CD4-positive, alpha-beta T cell (primary cell): ENCODE results near the gene NEK4. TPM values are rescaled to one million over a fixed set of nuclear protein-coding genes. Genes with fewer than 3 reads are reported as not detected.
"Not testable (repeated sequence)": the region's sequence is repeated elsewhere in the genome, so short reads cannot be mapped to it uniquely, and the experiment has no call there.

Source experiments
- ATAC-seq: fragments of 200-7000 bp; cut with Tn5 transposase; one replicate; pipeline ENCODE4 v1.10.0; 2022; ENCODE audit warnings: mild to moderate bottlenecking; ENCODE audit not compliant: poor library complexity
- CTCF ChIA-PET: fragments of 350-600 bp; sonication (Branson Sonifier 250); formaldehyde crosslinking; loops from one replicate; lab custom pipeline; 2021; ENCODE audit warnings: antibody characterized with exemption, inconsistent platforms; lab: Charles Lee
- POLR2A ChIA-PET: fragments of 350-600 bp; sonication (Branson Sonifier 250); formaldehyde crosslinking; loops from one replicate; lab custom pipeline; 2021; ENCODE audit warnings: antibody characterized with exemption, inconsistent platforms; lab: Charles Lee
- DNase-seq, 14 experiments: peaks; one replicate each; pipeline ENCODE4 v3.0.0-alpha.2; 2013 to 2020; ENCODE audit warnings: mixed read lengths in 2 of 14
- H3K27ac ChIP-seq, 2 donors: one replicate each; pipeline versions ENCODE4 v1.5.1 to v1.7.0; 2013; ENCODE audit warnings: low read length in 2 of 2, low read depth in 1 of 2, mild to moderate bottlenecking in 1 of 2
- H3K27me3 ChIP-seq, 2 experiments: 1 replicate in 1 of 2; 2 replicates in 1 of 2; pipeline versions ENCODE4 v1.6.1 to v1.7.0; 2013; ENCODE audit warnings: low read length in 2 of 2, control low read depth in 1 of 2, mild to moderate bottlenecking in 1 of 2, moderate library complexity in 1 of 2; ENCODE audit not compliant: insufficient read depth in 2 of 2, control insufficient read depth in 1 of 2
- H3K36me3 ChIP-seq: one replicate; pipeline ENCODE4 v1.6.1; 2013; ENCODE audit warnings: low read length, control low read depth; ENCODE audit not compliant: insufficient read depth
- H3K4me1 ChIP-seq: one replicate; pipeline ENCODE4 v1.6.1; 2013; ENCODE audit warnings: low read length, control low read depth; ENCODE audit not compliant: insufficient read depth
- H3K4me3 ChIP-seq: one replicate; pipeline ENCODE4 v1.5.1; 2013; ENCODE audit warnings: mild to moderate bottlenecking, low read length, moderate library complexity
- H3K9me3 ChIP-seq, 2 experiments: 1 replicate in 1 of 2; 2 replicates in 1 of 2; pipeline versions ENCODE4 v1.6.1 to v1.7.0; 2013; ENCODE audit warnings: low read length in 2 of 2, mild to moderate bottlenecking in 2 of 2, control low read depth in 1 of 2, moderate library complexity in 1 of 2; ENCODE audit not compliant: control insufficient read depth in 1 of 2, insufficient read depth in 1 of 2
- H3K27ac Mint-ChIP-seq: one replicate; pipeline ENCODE4 v1.8.0; 2020; ENCODE audit warnings: mixed read lengths
- H3K27me3 Mint-ChIP-seq: one replicate; pipeline ENCODE4 v1.8.0; 2021; ENCODE audit warnings: mixed read lengths
- H3K36me3 Mint-ChIP-seq: one replicate; pipeline ENCODE4 v1.8.0; 2021; ENCODE audit warnings: low read depth, mixed read lengths
- H3K4me1 Mint-ChIP-seq: one replicate; pipeline ENCODE4 v1.8.0; 2021; ENCODE audit warnings: low read depth, mixed read lengths
- H3K4me3 Mint-ChIP-seq: one replicate; pipeline ENCODE4 v1.8.0; 2020; ENCODE audit warnings: mild to moderate bottlenecking, mixed read lengths
- H3K9me3 Mint-ChIP-seq: one replicate; pipeline ENCODE4 v1.8.0; 2020; ENCODE audit warnings: mixed read lengths
- intact Hi-C, 2 experiments: fragments of 100-400 bp; cut with DNase I in 1 of 2; cut with micrococcal nuclease in 1 of 2; formaldehyde crosslinking; loops; one replicate each; pipeline versions ENCODE4 v1.15.1 to v1.9.0; 2023 to 2025; cut with DNase I, micrococcal nuclease
- total RNA-seq, 174 experiments: library from RNA in 2 of 174; stranded (reverse) in 2 of 174; gene quantifications; one replicate each; pipeline ENCODE4 v1.2.3 and lab custom pipeline; 2021 to 2026
- TF ChIP-seq, protein P1 (sequence below): fragments of 200-600 bp; IDR thresholded peaks from one replicate; pipeline ENCODE4 v1.8.0; 2022; ENCODE audit warnings: antibody characterized with exemption, mild to moderate bottlenecking

NEK4 gene
- total RNA-seq, 2 experiments from 2014 or later: 6.1 to 6.9 TPM

DNA sequence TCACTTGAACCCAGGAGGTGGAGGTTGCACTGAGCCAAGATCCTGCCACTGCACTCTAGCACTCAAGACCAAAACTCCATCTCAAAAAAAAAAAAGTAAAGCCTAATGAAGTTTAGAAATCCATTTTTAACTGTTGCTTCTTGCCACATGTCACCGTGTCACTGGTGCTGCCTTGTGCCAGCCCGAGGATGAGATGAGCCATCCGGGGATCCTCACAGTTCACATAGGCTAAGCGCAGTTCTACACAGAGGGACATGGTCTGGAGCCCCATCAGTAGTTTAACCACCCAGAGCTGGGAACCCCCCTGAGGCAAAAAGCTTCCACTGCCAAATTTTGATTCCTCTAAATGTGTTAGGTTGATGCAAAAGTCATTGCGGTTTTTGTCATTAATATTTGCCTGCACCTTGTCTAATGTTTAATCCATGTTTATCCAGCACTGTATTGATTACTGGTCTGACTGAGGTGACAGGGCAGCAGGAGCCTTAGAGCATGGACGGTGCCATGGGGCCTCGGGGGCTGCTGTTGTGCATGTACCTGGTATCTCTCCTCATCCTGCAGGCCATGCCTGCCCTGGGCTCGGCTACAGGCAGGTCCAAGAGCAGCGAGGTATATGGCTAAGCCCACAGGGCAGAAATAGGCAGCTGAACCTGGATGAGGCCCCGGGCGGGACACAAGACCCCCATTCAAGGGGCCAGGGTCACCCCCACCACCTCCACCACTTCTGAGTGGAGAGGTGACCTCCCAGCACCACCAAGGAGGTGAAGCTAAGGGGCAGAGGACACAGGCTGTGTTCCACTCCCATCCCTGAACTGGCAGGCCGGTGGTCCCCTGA, 6.6 kb upstream of the NEK4 start, which contains the start of gene ITIH1:
Gene ITIH1, plus strand, starts transcription at position 473 of the 832 bp plus-strand sequence. Its CDS starts 17 bp downstream, at position 490.
- H3K4me3 ChIP-seq: no peak within 1 kb of the TSS
- H3K36me3 Mint-ChIP-seq: no peaks in the 10 kb centered on the region
- no peak for ATAC-seq
- no peaks in the 10 kb centered on the region for H3K27me3 Mint-ChIP-seq
- no peaks in the 10 kb centered on the region for H3K4me1 ChIP-seq
- H3K9me3 Mint-ChIP-seq: no peaks in the 10 kb centered on the region
- no peaks in the 10 kb centered on the region for H3K9me3 ChIP-seq
- H3K4me1 Mint-ChIP-seq: no peaks in the 10 kb centered on the region
- intact Hi-C loops: no loop called here
- DNase-seq: no peak
- H3K27ac ChIP-seq: no peak within 1 kb of the TSS
- no peaks in the 10 kb centered on the region for H3K27me3 ChIP-seq
- ChIA-PET CTCF (no interaction called here), POLR2A (no interaction called here)
- H3K4me3 Mint-ChIP-seq: no peak within 1 kb of the TSS
- TF ChIP-seq, protein P1, sequence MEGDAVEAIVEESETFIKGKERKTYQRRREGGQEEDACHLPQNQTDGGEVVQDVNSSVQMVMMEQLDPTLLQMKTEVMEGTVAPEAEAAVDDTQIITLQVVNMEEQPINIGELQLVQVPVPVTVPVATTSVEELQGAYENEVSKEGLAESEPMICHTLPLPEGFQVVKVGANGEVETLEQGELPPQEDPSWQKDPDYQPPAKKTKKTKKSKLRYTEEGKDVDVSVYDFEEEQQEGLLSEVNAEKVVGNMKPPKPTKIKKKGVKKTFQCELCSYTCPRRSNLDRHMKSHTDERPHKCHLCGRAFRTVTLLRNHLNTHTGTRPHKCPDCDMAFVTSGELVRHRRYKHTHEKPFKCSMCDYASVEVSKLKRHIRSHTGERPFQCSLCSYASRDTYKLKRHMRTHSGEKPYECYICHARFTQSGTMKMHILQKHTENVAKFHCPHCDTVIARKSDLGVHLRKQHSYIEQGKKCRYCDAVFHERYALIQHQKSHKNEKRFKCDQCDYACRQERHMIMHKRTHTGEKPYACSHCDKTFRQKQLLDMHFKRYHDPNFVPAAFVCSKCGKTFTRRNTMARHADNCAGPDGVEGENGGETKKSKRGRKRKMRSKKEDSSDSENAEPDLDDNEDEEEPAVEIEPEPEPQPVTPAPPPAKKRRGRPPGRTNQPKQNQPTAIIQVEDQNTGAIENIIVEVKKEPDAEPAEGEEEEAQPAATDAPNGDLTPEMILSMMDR: no peak
- no peak within 1 kb of the TSS for H3K27ac Mint-ChIP-seq
- no peaks in the 10 kb centered on the region for H3K36me3 ChIP-seq

DNA sequence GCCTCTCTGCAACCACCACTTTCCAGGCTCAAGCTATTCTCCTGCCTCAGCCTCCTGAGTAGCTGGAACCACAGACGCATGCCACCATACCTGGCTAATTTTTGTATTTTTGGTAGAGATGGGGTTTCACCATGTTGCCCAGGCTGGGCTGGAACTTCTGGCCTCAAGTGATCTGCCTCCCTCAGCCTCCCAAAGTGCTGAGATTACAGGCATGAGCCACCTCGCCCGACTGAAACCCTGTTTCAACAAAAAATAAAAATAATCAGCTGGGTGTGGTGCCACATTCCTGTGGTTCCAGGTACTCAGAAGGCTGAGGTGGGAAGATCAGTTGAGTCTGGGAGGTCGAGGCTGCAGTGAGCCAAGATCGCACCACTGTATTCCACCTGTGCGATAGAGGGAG, 5.7 kb upstream of the NEK4 start:
- H3K36me3 ChIP-seq, H3K27ac ChIP-seq, intact Hi-C loops, H3K4me3 ChIP-seq, H3K27me3 Mint-ChIP-seq, H3K9me3 ChIP-seq, ATAC-seq, H3K9me3 Mint-ChIP-seq, H3K4me3 Mint-ChIP-seq, POLR2A ChIA-PET, DNase-seq, H3K27me3 ChIP-seq, H3K27ac Mint-ChIP-seq, H3K36me3 Mint-ChIP-seq, H3K4me1 Mint-ChIP-seq, H3K4me1 ChIP-seq: not testable (repeated sequence)
- CTCF ChIA-PET: interaction anchor here (0.7 kb wide), 1 partner anchor 354 kb away, joined by 4 read pairs; the partner anchor contains the start of gene RFT1

DNA sequence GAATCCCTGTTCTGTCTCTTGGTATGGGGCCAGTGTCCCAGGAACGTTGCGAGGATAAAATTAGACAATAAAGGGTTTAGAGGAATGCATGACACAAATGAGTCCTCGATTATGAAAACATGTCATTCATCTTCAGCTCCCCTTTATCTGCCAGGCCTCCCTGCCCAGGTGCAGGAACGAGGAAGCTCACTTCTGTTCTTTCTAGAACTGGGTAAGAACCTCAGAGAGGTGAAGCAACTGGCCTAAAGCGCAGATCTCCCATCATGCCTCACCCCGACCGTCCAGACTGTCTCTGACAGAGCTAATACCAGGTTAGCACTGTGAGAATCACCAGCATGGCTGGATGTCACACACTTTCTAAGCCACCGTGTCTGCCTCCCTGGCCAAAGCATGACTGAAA, 5.1 kb upstream of the NEK4 start:
- H3K4me3 Mint-ChIP-seq: no peak overlapping the region
- TF ChIP-seq, protein P1: no peak
- DNase-seq (peak in 1 of 14 experiments; percentile 1), ATAC-seq (no peak)
- no peaks in the 10 kb centered on the region for H3K27me3 Mint-ChIP-seq
- no peaks in the 10 kb centered on the region for H3K9me3 Mint-ChIP-seq
- intact Hi-C loops: no loop called here
- Histone ChIP-seq H3K4me3 (no peak overlapping the region), H3K9me3 (no peaks in the 10 kb centered on the region), H3K27me3 (no peaks in the 10 kb centered on the region), H3K27ac (no peak overlapping the region), H3K4me1 (peaks cover 5% of the 10 kb centered on the region), H3K36me3 (no peaks in the 10 kb centered on the region)
- POLR2A ChIA-PET: no interaction called here
- H3K4me1 Mint-ChIP-seq: peaks cover 5% of the 10 kb centered on the region
- CTCF ChIA-PET: no interaction called here
- no peaks in the 10 kb centered on the region for H3K36me3 Mint-ChIP-seq
- no peak overlapping the region for H3K27ac Mint-ChIP-seq
